ENCODE measurements around the gene LRRIQ1. TPM values are rescaled to one million over a fixed set of nuclear protein-coding genes. Genes with fewer than 3 reads are reported as not detected.

LRRIQ1 gene
- total and polyA plus RNA-seq, 4 donors = 0.05 to 0.08 TPM; not detected in 2

- Histone ChIP-seq H3K4me1 (ENCODE audit: control insufficient read depth in 4 of 4, insufficient read depth in 4 of 4, low read length in 3 of 4) (no peaks in the 10 kb centered on the region), H3K9me3 (ENCODE audit: control insufficient read depth in 4 of 4, low read length in 3 of 4) (no peaks in the 10 kb centered on the region), H3K27me3 (ENCODE audit: control insufficient read depth in 4 of 4, insufficient read depth in 4 of 4, low read length in 3 of 4) (no peaks in the 10 kb centered on the region), H3K4me3 (ENCODE audit: low read depth in 1 of 3, low read length in 3 of 3) (no peak overlapping the region), H3K36me3 (ENCODE audit: control insufficient read depth in 4 of 4, insufficient read depth in 3 of 4, low read depth in 1 of 4, low read length in 3 of 4) (no peaks in the 10 kb centered on the region), H3K9ac (ENCODE audit: low read depth in 1 of 2, low read length in 2 of 2) (no peak overlapping the region), H3K27ac (ENCODE audit: low read depth in 1 of 2, low read length in 2 of 2) (no peak overlapping the region)
- TF ChIP-seq ATF3 (IDR thresholded peaks at IDR 0.05) (no peak), RXRA (IDR thresholded peaks at IDR 0.05) (no peak), EGR1 (IDR thresholded peaks at IDR 0.05; ENCODE audit: low read depth in 2 of 2) (no peak), FOXA1 (IDR thresholded peaks at IDR 0.05) (no peak), TAF1 (conservative IDR thresholded peaks at IDR 0.05) (no peak), HNF4A (conservative IDR thresholded peaks at IDR 0.05) (no peak), FOXA2 (IDR thresholded peaks at IDR 0.05) (no peak), SP1 (IDR thresholded peaks at IDR 0.05) (no peak), RAD21 (IDR thresholded peaks at IDR 0.05) (no peak), NR2F2 (IDR thresholded peaks at IDR 0.05) (no peak), YY1 (IDR thresholded peaks at IDR 0.05) (no peak), REST (IDR thresholded peaks at IDR 0.05) (no peak), GABPA (IDR thresholded peaks at IDR 0.05 in 1 of 2, conservative IDR thresholded peaks at IDR 0.05 in 1 of 2) (no peak), JUND (IDR thresholded peaks at IDR 0.05) (no peak)
- TF ChIP-seq, protein P1, sequence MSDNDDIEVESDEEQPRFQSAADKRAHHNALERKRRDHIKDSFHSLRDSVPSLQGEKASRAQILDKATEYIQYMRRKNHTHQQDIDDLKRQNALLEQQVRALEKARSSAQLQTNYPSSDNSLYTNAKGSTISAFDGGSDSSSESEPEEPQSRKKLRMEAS (IDR thresholded peaks at IDR 0.05) = no peak
- 71% methylated on average over 3 of the region's 3 CpGs for WGBS
- DNase-seq (ENCODE audit: low spot score) = no peak
Observed at GRCh38 chr12:85157035-85157603, 121.0 kb downstream of the LRRIQ1 start.

GRCh38 chr12:85163752-85164321 is 127.7 kb downstream of the LRRIQ1 start:
- TF ChIP-seq, protein P2, sequence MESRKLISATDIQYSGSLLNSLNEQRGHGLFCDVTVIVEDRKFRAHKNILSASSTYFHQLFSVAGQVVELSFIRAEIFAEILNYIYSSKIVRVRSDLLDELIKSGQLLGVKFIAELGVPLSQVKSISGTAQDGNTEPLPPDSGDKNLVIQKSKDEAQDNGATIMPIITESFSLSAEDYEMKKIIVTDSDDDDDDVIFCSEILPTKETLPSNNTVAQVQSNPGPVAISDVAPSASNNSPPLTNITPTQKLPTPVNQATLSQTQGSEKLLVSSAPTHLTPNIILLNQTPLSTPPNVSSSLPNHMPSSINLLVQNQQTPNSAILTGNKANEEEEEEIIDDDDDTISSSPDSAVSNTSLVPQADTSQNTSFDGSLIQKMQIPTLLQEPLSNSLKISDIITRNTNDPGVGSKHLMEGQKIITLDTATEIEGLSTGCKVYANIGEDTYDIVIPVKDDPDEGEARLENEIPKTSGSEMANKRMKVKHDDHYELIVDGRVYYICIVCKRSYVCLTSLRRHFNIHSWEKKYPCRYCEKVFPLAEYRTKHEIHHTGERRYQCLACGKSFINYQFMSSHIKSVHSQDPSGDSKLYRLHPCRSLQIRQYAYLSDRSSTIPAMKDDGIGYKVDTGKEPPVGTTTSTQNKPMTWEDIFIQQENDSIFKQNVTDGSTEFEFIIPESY (IDR thresholded peaks at IDR 0.05) = no peak
- TF ChIP-seq JUND (IDR thresholded peaks at IDR 0.05) = no peak
- Histone ChIP-seq H3K27ac (ENCODE audit: low read depth in 1 of 2, low read length in 2 of 2) (no peak overlapping the region), H3K36me3 (ENCODE audit: control insufficient read depth in 4 of 4, insufficient read depth in 3 of 4, low read depth in 1 of 4, low read length in 3 of 4) (no peaks in the 10 kb centered on the region), H3K4me1 (ENCODE audit: control insufficient read depth in 4 of 4, insufficient read depth in 4 of 4, low read length in 3 of 4) (no peaks in the 10 kb centered on the region), H3K9ac (ENCODE audit: low read depth in 1 of 2, low read length in 2 of 2) (no peak overlapping the region), H3K4me3 (ENCODE audit: low read depth in 1 of 3, low read length in 3 of 3) (no peak overlapping the region), H3K9me3 (ENCODE audit: control insufficient read depth in 4 of 4, low read length in 3 of 4) (no peaks in the 10 kb centered on the region), H3K27me3 (ENCODE audit: control insufficient read depth in 4 of 4, insufficient read depth in 4 of 4, low read length in 3 of 4) (no peaks in the 10 kb centered on the region)
- no peak for DNase-seq (ENCODE audit: low spot score)
- WGBS = 75% methylated on average over 1 of the region's 1 CpG

Data from liver (tissue), 9 donors.